NCI-H2081 treated with DMSO at 0.1 percent for 48 hours (cell line): ENCODE data around the gene RTP5.
"Not testable (repeated sequence)": the region's sequence is repeated elsewhere in the genome, so short reads cannot be mapped to it uniquely, and the experiment has no call there.

Experiments
- DNase-seq: peaks from one replicate; lab custom pipeline; 2025; lab: John Stamatoyannopoulos, UW

RTP5 gene

DNA sequence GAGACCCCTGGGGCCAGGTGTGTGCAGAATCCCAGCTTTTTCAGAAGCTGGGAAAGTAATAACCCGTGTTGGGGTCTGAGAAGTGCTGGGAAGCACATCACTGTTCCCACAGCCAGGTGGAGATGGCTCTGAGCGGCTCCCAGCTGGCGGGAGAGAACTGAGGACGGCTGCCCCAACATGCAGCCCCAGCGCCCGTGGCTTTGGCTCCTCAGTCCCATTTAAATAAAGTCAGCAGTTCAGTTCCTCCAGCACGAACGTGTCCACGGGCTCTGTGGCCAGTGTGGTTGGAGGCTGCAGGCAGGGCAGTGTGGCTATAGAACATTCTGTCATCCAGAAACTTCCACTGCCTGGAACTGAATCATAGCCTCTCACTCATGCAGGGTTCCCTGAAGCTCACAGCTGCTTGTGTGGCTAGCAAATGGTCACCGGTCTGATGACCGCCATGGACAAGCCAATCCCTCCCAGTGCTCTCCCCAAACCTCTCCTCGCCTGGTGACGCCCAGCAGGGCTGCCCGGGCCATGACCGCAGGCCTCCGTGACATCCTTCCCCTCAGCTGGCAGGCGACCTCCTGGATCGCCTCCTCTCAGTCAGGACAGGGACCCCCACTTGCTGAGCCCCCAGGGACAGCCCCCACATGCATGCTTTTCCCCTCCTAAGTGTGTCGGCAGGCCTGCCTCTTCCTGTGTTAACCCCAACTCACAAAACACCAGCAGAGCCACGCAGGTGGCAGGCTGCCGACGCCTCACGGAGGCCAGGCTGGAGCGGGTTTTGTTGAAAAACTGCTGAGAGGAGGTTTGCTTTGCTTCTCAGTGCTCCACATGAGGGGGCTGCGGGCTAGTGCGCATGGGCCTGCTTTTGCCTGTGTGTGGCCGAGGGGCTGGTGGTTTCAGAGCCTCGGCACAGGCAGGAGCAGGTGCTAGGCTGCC is 1.3 kb downstream of the RTP5 start:
- DNase-seq, result no peak

DNA sequence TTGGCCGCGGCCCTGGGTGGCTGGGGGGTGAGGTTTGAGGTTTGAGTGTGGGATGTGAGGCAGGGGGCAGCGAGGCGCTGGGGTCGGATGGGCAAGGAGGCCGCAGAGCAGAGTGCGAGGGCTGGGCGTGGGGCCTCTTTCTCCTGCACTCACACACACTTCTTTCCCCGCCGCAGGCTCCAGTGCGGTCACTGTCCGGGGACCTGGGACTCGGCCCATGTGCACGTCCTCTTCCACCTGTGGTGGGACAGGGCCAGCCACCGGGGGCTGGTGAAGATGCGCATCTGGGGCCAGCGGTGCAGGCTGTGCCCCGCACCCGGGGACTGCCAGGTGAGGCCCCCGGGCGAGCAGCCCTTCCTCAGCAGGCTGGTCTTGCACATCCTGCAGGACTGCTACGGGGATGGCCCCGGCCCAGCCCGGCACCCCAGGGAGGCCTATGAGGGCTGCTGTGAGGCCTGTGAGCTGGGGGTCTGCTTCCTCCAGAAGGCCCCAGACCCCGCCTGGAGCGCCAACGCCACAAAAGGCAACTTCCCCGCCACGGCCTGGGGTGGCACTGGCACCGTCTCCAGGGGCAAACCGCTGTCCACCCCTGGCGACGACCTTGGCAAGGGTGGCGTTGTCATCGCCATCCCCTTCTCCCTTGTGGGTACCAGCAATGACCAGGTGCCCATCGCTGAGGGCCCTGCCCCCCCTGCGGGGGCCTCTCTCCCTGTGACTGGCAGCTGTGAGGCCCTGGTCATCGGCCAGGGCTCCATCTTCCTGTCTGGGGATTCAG is 2.2 kb downstream of the RTP5 start:
- no peak for DNase-seq

DNA sequence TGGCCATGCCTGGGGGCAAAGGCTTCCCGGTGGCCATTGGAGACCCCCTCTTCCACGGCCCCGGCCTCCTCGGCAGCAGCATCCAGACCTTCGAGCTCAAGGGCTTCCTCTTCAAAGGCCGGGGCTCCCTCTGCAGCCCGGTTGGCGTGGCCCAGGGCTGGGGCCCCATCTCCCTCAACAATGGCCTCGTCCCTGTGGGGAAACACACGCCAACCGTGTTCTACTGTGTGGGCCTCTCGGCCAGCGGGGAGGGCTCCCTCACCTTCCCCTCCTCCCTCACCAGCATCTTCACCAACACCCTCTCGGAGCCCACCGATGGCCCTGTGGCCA is 2.7 kb downstream of the RTP5 start:
- DNase-seq, result no peak

DNA sequence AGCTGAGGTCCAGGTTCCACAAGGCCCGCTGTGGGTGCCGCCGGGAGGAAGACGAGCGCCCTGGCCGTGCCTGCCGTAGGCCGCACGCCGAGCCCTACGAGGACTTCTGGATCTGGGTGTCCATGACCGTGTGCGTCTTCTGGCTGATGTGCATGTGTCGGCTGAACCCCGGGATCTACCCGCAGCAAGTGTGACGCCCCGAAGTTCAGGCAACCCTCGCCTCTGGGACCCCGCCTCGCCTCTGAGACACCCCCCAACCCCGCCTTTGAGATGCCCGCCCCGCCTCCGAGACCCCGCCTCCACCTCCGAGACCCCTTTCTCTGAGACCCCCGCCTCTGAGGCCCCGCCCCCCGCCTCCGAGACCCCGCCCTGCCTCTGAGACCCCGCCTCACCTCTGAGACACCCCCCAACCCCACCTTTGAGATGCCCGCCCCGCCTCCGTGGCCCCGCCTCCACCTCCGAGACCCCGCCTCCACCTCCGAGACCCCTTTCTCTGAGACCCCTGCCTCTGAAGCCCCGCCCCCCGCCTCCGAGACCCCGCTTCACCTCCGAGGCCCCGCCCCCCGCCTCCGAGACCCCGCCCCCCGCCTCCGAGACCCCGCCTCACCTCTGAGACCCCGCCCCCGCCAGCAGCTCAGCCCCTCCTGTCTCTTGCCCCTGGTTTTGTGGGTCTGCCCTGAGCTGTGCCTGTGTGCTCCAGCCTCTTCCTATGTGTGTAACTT is 3.7 kb downstream of the RTP5 start:
- DNase-seq, result no peak

GRCh38 chr2:241873803-241874110 is 4.2 kb downstream of the RTP5 start:
- DNase-seq, result no peak

GRCh38 chr2:241874277-241874925 is 4.9 kb downstream of the RTP5 start:
- DNase-seq, result no peak

DNA sequence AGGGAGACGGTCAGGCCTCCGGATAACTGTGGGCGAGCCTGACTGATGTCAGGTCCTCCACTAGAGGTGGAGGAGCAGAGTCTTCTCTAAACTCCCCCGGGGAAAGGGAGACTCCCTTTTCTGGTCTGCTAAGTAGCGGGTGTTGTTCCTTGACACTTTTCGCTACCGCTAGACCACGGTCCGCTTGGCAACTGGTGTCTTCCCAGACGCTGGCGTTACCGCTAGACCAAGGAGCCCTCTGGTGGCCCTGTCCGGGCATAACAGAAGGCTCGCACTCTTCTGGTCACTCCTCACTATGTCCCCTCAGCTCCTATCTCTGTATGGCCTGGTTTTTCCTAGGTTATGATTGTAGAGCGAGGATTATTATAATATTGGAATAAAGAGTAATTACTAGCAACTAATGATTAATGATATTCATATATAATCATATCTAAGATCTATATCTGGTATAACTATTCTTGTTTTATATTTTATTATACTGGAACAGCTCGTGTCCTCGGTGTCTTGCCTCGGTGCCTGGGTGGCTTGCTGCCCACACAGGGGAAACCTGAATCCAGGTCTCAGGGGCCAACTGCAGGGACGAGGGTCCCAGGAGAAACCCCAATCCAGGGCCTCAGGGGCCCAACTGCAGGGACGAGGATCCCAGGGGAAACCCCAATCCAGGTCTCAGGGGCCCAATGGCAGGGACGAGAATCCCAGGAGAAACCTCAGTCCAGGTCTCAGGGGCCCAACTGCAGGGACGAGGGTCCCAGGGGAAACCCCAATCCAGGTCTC is 6.4 kb downstream of the RTP5 start:
- DNase-seq, result not testable (repeated sequence)

- DNase-seq, result no peak
Observed at GRCh38 chr2:241876528-241877196, 7.1 kb downstream of the RTP5 start.

DNA sequence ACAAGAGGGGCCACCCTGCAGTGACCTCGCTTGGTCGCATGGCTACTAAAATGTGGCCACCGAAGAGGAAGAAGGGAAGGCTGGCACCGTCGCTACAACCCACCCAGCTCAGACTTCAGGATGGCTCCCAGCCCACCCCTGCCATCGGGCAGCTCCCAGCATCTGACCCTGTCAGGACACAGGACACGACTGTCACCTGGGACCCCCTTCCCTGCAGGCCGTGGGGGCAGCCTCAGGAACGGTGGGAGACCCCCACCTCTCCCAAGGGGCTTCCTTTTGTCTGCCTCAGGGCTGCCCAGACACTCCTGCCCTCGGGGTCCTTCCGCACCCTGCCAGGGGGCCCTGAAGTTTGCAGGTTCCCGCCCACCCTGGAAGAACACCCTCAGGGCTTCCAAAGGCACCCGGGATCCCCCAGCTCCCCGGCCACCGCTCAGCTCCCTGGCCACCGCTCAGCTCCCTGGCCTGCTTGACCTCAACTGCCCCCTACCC is 7.7 kb downstream of the RTP5 start:
- DNase-seq, result no peak

- DNase-seq, result no peak
Observed at GRCh38 chr2:241877989-241878970, 8.8 kb downstream of the RTP5 start.

GRCh38 chr2:241879326-241879725 is 9.8 kb downstream of the RTP5 start:
- no peak for DNase-seq

GRCh38 chr2:241880311-241881073 is 11.0 kb downstream of the RTP5 start:
- DNase-seq, result no peak

DNA sequence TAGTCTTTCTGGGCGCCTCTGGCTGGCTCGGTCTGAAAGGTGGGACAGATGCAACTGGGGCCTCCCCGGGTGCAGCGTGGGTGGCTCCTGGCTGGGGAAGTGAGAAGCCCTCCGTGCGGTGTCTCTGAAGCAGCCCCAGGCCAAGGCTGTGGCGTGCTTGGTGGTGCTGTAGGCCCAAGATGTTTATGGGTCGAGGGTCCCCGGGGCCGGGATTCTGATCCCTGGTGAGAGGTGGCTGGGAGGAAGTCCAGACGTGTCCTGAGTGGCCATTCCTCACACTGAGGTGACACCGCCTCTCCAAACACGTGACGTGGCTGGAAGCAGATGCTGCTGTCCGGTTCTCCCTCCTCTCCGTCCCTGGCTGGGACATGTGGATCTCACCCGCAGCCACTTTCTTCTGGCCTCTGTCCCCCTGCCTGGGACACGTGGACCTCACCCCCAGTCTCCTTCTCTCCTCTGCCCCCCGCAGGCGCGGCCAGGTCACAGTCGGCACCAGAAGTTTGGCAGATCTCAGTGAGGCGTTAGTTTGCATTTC is 12.6 kb downstream of the RTP5 start:
- DNase-seq, result no peak

GRCh38 chr2:241884951-241885290 is 15.4 kb downstream of the RTP5 start:
- DNase-seq, result no peak

DNA sequence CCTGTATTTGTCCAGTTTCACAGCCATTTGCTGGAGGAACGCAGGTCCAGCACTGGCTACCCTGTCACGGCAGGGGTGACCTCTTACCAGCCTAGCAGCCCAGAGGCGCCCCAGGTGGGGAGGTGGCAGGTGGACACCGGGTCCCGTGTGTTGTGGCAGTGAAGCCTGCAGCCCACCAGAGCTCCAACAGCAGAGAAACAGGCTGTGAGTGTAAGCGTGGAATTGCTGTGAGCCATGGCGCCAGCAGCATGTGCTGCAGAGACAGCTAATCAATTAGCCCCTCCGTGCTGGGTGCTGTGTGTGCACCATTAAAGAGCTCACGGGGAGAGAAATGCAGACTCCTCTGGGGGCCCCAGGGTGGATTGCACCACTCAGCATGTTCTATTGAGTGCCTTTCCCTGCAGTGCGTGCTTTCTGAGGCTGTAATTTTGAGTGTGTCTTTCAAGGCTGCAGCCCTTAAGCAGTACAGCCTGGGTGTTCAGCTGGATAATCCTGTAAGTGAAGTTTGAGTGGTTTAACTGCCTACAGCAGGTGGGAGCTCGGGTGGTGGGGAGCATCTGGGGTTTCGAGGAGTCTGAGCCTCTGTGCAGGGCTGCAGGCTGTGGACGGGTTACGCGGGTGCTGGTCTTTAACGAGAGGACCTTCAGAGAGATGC is 15.9 kb downstream of the RTP5 start:
- no peak for DNase-seq

DNA sequence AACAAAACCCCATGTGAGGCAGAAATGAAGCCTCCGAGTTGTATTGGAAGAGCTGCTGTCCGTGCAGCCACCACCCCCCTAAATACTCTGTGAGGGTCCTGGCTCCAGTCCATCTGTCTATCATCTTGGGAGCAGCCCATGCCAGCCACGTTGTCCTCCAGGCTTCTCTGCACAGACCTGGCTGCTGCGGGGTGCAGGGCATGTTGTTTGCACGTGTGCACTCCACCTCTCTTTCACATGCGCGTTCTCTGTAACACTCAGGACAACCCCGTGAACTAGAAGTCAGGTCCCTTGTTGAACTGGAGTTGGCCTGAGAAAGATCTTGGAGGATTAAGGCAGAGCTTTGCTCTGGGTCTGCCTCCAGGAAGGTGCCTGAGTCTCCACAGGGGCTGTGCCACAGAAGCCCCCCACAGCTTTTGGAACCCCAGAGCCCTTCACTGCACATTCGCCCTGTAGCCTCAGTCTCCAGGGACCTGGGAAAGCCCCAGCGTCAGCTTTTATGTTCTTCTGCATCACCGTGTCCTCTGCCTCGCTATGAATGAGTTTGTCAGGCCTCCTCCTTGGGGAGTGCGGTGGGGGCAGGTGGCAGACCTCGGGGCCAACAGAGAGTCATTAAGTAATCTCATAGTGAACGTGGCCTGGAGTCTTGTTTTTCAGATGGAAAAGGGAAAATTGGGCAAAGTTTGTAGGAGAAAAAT is 16.6 kb downstream of the RTP5 start:
- DNase-seq, result no peak

GRCh38 chr2:241886840-241887447 is 17.4 kb downstream of the RTP5 start:
- no peak for DNase-seq
